HepG2 (cell line): Measurements from ENCODE around the gene METAP1. TPM values are rescaled to one million over a fixed set of nuclear protein-coding genes. Genes with fewer than 3 reads are reported as not detected.

Experiments
- CCAR2 ChIP-seq: fragments of 200-400 bp; formaldehyde crosslinking; optimal IDR thresholded peaks from 2 replicates; pipeline ENCODE3; 2018; ENCODE audit warnings: low read depth, mild to moderate bottlenecking, low read length, moderate library complexity
- DNMT1 ChIP-seq: sonication (generic); formaldehyde crosslinking; IDR thresholded peaks from 2 replicates; pipeline ENCODE4 v1.5.1; 2020; ENCODE audit warnings: mild to moderate bottlenecking, missing genetic modification reagents
- KDM5B ChIP-seq: sonication (generic); formaldehyde crosslinking; IDR thresholded peaks from 2 replicates; pipeline ENCODE4 v1.4.0; 2020; ENCODE audit warnings: missing genetic modification reagents, mild to moderate bottlenecking, borderline replicate concordance
- MXD4 ChIP-seq: IDR thresholded peaks from 2 replicates; pipeline ENCODE4 v1.6.1; 2016; ENCODE audit warnings: mild to moderate bottlenecking, missing biosample characterization, missing genetic modification reagents
- NR2C2 ChIP-seq: sonication (generic); formaldehyde crosslinking; IDR thresholded peaks from 2 replicates; pipeline ENCODE4 v1.4.0; 2020; ENCODE audit warnings: missing genetic modification reagents, mild to moderate bottlenecking, moderate library complexity, borderline replicate concordance
- POGZ ChIP-seq: sonication (generic); formaldehyde crosslinking; IDR thresholded peaks from 2 replicates; pipeline ENCODE4 v1.4.0; 2020; ENCODE audit warnings: mild to moderate bottlenecking, missing genetic modification reagents
- POLR2A ChIP-seq, 2 experiments: IDR thresholded peaks; 2 replicates each; pipeline ENCODE4 v1.6.1; 2011; ENCODE audit warnings: low read depth in 2 of 2, low read length in 2 of 2, mild to moderate bottlenecking in 1 of 2, moderate library complexity in 1 of 2; ENCODE audit not compliant: insufficient read depth in 1 of 2
- SRY ChIP-seq: sonication (generic); formaldehyde crosslinking; IDR thresholded peaks from 2 replicates; pipeline ENCODE4 v1.8.0; 2022; ENCODE audit warnings: mild to moderate bottlenecking, missing genetic modification reagents
- TSC22D2 ChIP-seq: sonication (generic); formaldehyde crosslinking; IDR thresholded peaks from 2 replicates; pipeline ENCODE4 v1.5.1; 2020; ENCODE audit warnings: missing genetic modification reagents, mild to moderate bottlenecking, borderline replicate concordance
- ZMYM4 ChIP-seq: sonication (generic); formaldehyde crosslinking; IDR thresholded peaks from 2 replicates; pipeline ENCODE4 v1.8.1; 2023; ENCODE audit warnings: mild to moderate bottlenecking, missing genetic modification reagents
- ZNF12 ChIP-seq: sonication (generic); formaldehyde crosslinking; IDR thresholded peaks from 2 replicates; pipeline ENCODE4 v1.5.0; 2020; ENCODE audit warnings: missing genetic modification reagents
- ZNF430 ChIP-seq: sonication (generic); formaldehyde crosslinking; IDR thresholded peaks from 2 replicates; pipeline ENCODE4 v1.9.0; 2021; ENCODE audit warnings: mild to moderate bottlenecking, missing genetic modification reagents
- ZNF564 ChIP-seq: sonication (generic); formaldehyde crosslinking; IDR thresholded peaks from 2 replicates; pipeline ENCODE4 v1.8.1; 2023; ENCODE audit warnings: mild to moderate bottlenecking, missing genetic modification reagents
- ZNF589 ChIP-seq: sonication (generic); formaldehyde crosslinking; conservative IDR thresholded peaks from 2 replicates; pipeline ENCODE4 v1.8.0; 2022; ENCODE audit warnings: mild to moderate bottlenecking, moderate library complexity, missing genetic modification reagents
- polyA plus RNA-seq, 8 experiments: library from polyadenylated mRNA; depleted of rRNA in 3 of 8; stranded (reverse) in 7 of 8; unstranded in 1 of 8; fragments of >200 nt; fragmentation: Illumina TruSeq in 4 of 8; extraction: Trizol in 4 of 8; gene quantifications; 2 replicates each; pipeline versions ENCODE4 v1.2.1 to v1.2.3, GENCODE V29; 2011 to 2016; ENCODE audit warnings: low read depth in 4 of 8, missing spikeins in 1 of 8, mixed read lengths in 1 of 8; ENCODE audit not compliant: insufficient read depth in 1 of 8
- total RNA-seq, 5 experiments: library from RNA; depleted of rRNA; stranded (reverse); fragments of >200 nt; fragmentation: Illumina TruSeq; extraction: Trizol; gene quantifications; 2 replicates each; pipeline ENCODE4 v1.2.3, GENCODE V29; 2016; ENCODE audit warnings: low read depth in 1 of 5
- TF ChIP-seq, protein P1 (sequence below): sonication (generic); formaldehyde crosslinking; IDR thresholded peaks from one replicate; pipeline ENCODE4 v1.5.1; 2020; ENCODE audit warnings: mild to moderate bottlenecking, missing genetic modification reagents; ENCODE audit errors: not compliant biosample characterization
- TF ChIP-seq, protein P2 (sequence below): sonication (generic); formaldehyde crosslinking; conservative IDR thresholded peaks from 2 replicates; pipeline ENCODE4 v1.8.0; 2022; ENCODE audit warnings: mild to moderate bottlenecking, moderate library complexity, missing genetic modification reagents
- TF ChIP-seq, protein P3 (sequence below): sonication (generic); formaldehyde crosslinking; IDR thresholded peaks from 2 replicates; pipeline ENCODE4 v1.8.0; 2022; ENCODE audit warnings: low read depth, missing genetic modification reagents

METAP1 gene
- total and polyA plus RNA-seq, 2 of the 13 experiments (the other 11 are each of a cell fraction or from before 2014, with no cell fraction given), result 44.9 to 53.5 TPM

DNA sequence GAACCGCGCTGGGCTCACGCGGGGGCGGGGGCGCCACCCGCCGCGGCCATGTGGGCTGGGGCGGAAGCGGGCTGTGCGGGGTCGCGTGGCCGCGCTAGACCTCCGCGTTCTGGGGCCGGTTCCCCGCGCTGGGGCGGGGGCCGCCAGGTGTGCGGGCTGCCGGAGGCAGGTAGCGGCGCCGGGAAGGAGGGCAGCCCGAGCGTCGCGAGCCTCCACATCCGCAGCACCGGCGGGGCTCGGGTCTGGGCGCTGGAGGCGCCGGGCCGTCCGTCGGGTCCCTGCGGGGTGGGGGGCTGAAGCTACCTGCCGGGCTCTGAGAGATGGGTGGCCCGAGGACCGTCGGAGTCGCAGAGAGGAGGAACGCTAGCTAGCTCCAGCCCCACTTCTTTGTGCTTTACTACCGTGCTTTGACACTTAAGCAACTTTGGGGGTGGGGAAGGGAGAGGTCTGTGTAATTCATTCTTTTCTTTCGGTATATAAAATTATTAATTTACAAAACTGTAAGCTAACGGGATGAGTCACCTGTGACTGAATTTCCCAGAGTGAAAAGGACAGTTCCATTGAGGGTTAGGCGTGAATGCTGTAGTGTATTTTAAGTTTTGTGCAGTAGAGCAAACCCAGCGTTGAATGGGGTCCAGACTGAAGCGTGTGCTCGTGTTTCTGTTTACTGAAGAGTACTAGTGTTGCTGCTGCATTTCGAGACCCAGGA lies 689 bp downstream of the METAP1 start (continued):
- TF ChIP-seq, protein P1, sequence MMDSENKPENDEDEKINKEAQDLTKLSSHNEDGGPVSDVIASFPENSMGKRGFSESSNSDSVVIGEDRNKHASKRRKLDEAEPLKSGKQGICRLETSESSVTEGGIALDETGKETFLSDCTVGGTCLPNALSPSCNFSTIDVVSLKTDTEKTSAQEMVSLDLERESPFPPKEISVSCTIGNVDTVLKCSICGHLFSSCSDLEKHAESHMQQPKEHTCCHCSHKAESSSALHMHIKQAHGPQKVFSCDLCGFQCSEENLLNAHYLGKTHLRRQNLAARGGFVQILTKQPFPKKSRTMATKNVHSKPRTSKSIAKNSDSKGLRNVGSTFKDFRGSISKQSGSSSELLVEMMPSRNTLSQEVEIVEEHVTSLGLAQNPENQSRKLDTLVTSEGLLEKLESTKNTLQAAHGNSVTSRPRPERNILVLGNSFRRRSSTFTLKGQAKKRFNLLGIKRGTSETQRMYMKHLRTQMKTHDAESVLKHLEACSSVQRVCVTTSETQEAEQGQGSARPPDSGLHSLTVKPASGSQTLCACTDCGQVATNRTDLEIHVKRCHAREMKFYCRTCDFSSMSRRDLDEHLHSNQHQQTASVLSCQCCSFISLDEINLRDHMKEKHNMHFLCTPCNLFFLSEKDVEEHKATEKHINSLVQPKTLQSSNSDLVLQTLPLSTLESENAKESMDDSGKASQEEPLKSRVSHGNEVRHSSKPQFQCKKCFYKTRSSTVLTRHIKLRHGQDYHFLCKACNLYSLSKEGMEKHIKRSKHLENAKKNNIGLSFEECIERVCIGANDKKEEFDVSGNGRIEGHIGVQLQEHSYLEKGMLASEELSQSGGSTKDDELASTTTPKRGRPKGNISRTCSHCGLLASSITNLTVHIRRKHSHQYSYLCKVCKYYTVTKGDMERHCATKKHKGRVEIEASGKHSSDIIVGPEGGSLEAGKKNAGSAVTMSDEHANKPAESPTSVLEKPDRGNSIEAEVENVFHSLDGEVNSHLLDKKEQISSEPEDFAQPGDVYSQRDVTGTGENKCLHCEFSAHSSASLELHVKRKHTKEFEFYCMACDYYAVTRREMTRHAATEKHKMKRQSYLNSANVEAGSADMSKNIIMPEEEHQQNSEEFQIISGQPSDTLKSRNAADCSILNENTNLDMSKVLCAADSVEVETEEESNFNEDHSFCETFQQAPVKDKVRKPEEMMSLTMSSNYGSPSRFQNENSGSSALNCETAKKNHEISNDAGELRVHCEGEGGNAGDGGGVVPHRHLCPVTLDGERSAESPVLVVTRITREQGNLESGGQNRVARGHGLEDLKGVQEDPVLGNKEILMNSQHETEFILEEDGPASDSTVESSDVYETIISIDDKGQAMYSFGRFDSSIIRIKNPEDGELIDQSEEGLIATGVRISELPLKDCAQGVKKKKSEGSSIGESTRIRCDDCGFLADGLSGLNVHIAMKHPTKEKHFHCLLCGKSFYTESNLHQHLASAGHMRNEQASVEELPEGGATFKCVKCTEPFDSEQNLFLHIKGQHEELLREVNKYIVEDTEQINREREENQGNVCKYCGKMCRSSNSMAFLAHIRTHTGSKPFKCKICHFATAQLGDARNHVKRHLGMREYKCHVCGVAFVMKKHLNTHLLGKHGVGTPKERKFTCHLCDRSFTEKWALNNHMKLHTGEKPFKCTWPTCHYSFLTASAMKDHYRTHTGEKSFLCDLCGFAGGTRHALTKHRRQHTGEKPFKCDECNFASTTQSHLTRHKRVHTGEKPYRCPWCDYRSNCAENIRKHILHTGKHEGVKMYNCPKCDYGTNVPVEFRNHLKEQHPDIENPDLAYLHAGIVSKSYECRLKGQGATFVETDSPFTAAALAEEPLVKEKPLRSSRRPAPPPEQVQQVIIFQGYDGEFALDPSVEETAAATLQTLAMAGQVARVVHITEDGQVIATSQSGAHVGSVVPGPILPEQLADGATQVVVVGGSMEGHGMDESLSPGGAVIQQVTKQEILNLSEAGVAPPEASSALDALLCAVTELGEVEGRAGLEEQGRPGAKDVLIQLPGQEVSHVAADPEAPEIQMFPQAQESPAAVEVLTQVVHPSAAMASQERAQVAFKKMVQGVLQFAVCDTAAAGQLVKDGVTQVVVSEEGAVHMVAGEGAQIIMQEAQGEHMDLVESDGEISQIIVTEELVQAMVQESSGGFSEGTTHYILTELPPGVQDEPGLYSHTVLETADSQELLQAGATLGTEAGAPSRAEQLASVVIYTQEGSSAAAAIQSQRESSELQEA, result no peak
- TF ChIP-seq KDM5B (CRISPR knock-in tag), result 0 out of 2 replicates have a peak, but pooled peaks have one; percentile 43
- TF ChIP-seq POLR2A (IDR thresholded peaks at IDR 0.05; ENCODE audit: insufficient read depth in 1 of 2, low read depth in 2 of 2, low read length in 2 of 2), result peak in 1 of 2 experiments; percentile 14; a peak in 1 of 4 replicates
- TF ChIP-seq, protein P2, sequence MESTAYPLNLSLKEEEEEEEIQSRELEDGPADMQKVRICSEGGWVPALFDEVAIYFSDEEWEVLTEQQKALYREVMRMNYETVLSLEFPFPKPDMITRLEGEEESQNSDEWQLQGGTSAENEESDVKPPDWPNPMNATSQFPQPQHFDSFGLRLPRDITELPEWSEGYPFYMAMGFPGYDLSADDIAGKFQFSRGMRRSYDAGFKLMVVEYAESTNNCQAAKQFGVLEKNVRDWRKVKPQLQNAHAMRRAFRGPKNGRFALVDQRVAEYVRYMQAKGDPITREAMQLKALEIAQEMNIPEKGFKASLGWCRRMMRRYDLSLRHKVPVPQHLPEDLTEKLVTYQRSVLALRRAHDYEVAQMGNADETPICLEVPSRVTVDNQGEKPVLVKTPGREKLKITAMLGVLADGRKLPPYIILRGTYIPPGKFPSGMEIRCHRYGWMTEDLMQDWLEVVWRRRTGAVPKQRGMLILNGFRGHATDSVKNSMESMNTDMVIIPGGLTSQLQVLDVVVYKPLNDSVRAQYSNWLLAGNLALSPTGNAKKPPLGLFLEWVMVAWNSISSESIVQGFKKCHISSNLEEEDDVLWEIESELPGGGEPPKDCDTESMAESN (CRISPR knock-in tag), result peak; percentile 72; the same call in 1 of the 2 replicates
- peak; percentile 56 for TF ChIP-seq CCAR2
- 0 out of 2 replicates have a peak, but pooled peaks have one; percentile 42 for TF ChIP-seq ZNF589 (CRISPR knock-in tag)
- TF ChIP-seq POGZ (CRISPR knock-in tag), result 0 out of 2 replicates have a peak, but pooled peaks have one; percentile 32
- TF ChIP-seq ZNF430 (CRISPR knock-in tag), result peak; percentile 53; the same call in 1 of the 2 replicates
- 0 out of 2 replicates have a peak, but pooled peaks have one; percentile 22 for TF ChIP-seq ZMYM4 (CRISPR knock-in tag)
- TF ChIP-seq SRY (CRISPR knock-in tag), result 0 out of 2 replicates have a peak, but pooled peaks have one; percentile 20
- TF ChIP-seq ZNF564 (CRISPR knock-in tag), result 0 out of 2 replicates have a peak, but pooled peaks have one; percentile 4
- TF ChIP-seq TSC22D2 (CRISPR knock-in tag), result no peak
- TF ChIP-seq NR2C2, result peak; percentile 59; the same call in 1 of the 2 replicates
- TF ChIP-seq MXD4 (CRISPR knock-in tag), result 0 out of 2 replicates have a peak, but pooled peaks have one; percentile 49
- TF ChIP-seq DNMT1 (CRISPR knock-in tag), result 0 out of 2 replicates have a peak, but pooled peaks have one; percentile 5
- TF ChIP-seq ZNF12 (CRISPR knock-in tag), result peak; percentile 94
- TF ChIP-seq, protein P3, sequence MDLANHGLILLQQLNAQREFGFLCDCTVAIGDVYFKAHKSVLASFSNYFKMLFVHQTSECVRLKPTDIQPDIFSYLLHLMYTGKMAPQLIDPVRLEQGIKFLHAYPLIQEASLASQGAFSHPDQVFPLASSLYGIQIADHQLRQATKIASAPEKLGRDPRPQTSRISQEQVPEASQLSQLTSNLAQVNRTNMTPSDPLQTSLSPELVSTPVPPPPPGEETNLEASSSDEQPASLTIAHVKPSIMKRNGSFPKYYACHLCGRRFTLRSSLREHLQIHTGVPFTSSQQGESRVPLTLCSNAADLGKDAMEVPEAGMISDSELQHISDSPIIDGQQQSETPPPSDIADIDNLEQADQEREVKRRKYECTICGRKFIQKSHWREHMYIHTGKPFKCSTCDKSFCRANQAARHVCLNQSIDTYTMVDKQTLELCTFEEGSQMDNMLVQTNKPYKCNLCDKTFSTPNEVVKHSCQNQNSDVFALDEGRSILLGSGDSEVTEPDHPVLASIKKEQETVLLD (CRISPR knock-in tag), result peak; percentile 43; the same call in 1 of the 2 replicates
